GM12878 (cell line): ENCODE measurements around the gene MRPL12.

Experiments used
- BCLAF1 ChIP-seq: fragments of 450-650 bp; IDR thresholded peaks from 2 replicates; pipeline ENCODE4 v1.6.1; 2017; ENCODE audit warnings: antibody characterized with exemption, mild to moderate bottlenecking, moderate library complexity
- EP300 ChIP-seq, 2 experiments: fragments of 150-350 bp in 1 of 2; IDR thresholded peaks; 2 replicates each; pipeline ENCODE4 v1.6.1; 2011 to 2012; ENCODE audit warnings: low read depth in 2 of 2, low read length in 2 of 2, borderline replicate concordance in 1 of 2, improper control_type of control experiment in 1 of 2, inconsistent platforms in 1 of 2; ENCODE audit not compliant: control insufficient read depth in 1 of 2
- HCFC1 ChIP-seq: fragments of 150-350 bp; IDR thresholded peaks from 2 replicates; pipeline ENCODE4 v1.6.1; 2014; ENCODE audit warnings: low read length
- JUNB ChIP-seq: IDR thresholded peaks from 2 replicates; pipeline ENCODE4 v1.6.1; 2016; ENCODE audit warnings: antibody characterized with exemption, mild to moderate bottlenecking
- KLF5 ChIP-seq: fragments of 450-650 bp; IDR thresholded peaks from 2 replicates; pipeline ENCODE4 v1.6.1; 2014; ENCODE audit warnings: mild to moderate bottlenecking; ENCODE audit not compliant: partially characterized antibody
- NR2C2 ChIP-seq: IDR thresholded peaks from 2 replicates; pipeline ENCODE4 v1.6.1; 2011; ENCODE audit warnings: borderline replicate concordance, low read depth; ENCODE audit not compliant: control insufficient read depth, insufficient read length
- TF ChIP-seq, protein P1 (sequence below), 3 experiments: IDR thresholded peaks in 2 of 3; conservative IDR thresholded peaks in 1 of 3; 2 replicates each; pipeline ENCODE4 v1.5.1; 2011; ENCODE audit warnings: low read depth in 3 of 3, low read length in 3 of 3, mild to moderate bottlenecking in 3 of 3, control low read depth in 2 of 3, moderate library complexity in 2 of 3, inconsistent platforms in 1 of 3, mixed read lengths in 1 of 3; ENCODE audit not compliant: control insufficient read depth in 2 of 3, insufficient read depth in 1 of 3; ENCODE audit errors: extremely low read depth in 1 of 3

GRCh38 chr17:81741049-81741593 lies 38.0 kb downstream of the MRPL12 start:
- TF ChIP-seq EP300 (IDR thresholded peaks at IDR 0.05; ENCODE audit: borderline replicate concordance in 1 of 2, control insufficient read depth in 1 of 2, low read depth in 2 of 2, low read length in 2 of 2) (no peak), NR2C2 (no peak), KLF5 (no peak), BCLAF1 (no peak), HCFC1 (no peak), JUNB (no peak)
- TF ChIP-seq, protein P1, sequence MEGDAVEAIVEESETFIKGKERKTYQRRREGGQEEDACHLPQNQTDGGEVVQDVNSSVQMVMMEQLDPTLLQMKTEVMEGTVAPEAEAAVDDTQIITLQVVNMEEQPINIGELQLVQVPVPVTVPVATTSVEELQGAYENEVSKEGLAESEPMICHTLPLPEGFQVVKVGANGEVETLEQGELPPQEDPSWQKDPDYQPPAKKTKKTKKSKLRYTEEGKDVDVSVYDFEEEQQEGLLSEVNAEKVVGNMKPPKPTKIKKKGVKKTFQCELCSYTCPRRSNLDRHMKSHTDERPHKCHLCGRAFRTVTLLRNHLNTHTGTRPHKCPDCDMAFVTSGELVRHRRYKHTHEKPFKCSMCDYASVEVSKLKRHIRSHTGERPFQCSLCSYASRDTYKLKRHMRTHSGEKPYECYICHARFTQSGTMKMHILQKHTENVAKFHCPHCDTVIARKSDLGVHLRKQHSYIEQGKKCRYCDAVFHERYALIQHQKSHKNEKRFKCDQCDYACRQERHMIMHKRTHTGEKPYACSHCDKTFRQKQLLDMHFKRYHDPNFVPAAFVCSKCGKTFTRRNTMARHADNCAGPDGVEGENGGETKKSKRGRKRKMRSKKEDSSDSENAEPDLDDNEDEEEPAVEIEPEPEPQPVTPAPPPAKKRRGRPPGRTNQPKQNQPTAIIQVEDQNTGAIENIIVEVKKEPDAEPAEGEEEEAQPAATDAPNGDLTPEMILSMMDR (IDR thresholded peaks at IDR 0.05 in 2 of 3, conservative IDR thresholded peaks at IDR 0.05 in 1 of 3; ENCODE audit: control insufficient read depth in 2 of 3, extremely low read depth in 1 of 3, insufficient read depth in 1 of 3, low read depth in 3 of 3, low read length in 3 of 3): no peak
